HG02759 (cell line): ENCODE measurements around the gene AUTS2.

Source experiments
- ATAC-seq: cut with Tn5 transposase; IDR thresholded peaks from one replicate; pipeline ENCODE4 v1.9.1; 2021; ENCODE audit warnings: mild to moderate bottlenecking, moderate library complexity; ENCODE audit not compliant: unreplicated experiment

Gene AUTS2

GRCh38 chr7:70460071-70460470 lies 861.8 kb downstream of the AUTS2 start:
- ATAC-seq: no peak

- no peak for ATAC-seq
These were observed 862.3 kb downstream of the AUTS2 start for GRCh38 chr7:70460562-70460961.

GRCh38 chr7:70463352-70463938 lies 865.2 kb downstream of the AUTS2 start:
- no peak for ATAC-seq

GRCh38 chr7:70466725-70467364 lies 868.6 kb downstream of the AUTS2 start:
- no peak for ATAC-seq

GRCh38 chr7:70470746-70471145 lies 872.5 kb downstream of the AUTS2 start:
- no peak for ATAC-seq

- ATAC-seq: no peak
These were observed 874.4 kb downstream of the AUTS2 start for GRCh38 chr7:70472601-70473237.

- no peak for ATAC-seq
These were observed 876.5 kb downstream of the AUTS2 start for GRCh38 chr7:70474639-70475234.

- no peak for ATAC-seq
These were observed 879.0 kb downstream of the AUTS2 start for GRCh38 chr7:70477036-70478010.

- ATAC-seq: no peak
These were observed 881.1 kb downstream of the AUTS2 start for GRCh38 chr7:70479153-70480021.

- ATAC-seq: no peak
These were observed 882.8 kb downstream of the AUTS2 start for GRCh38 chr7:70480927-70481569.

GRCh38 chr7:70481570-70482123 lies 883.4 kb downstream of the AUTS2 start:
- ATAC-seq: no peak

- no peak for ATAC-seq
These were observed 886.0 kb downstream of the AUTS2 start for GRCh38 chr7:70484255-70484654.

- no peak for ATAC-seq
These were observed 888.7 kb downstream of the AUTS2 start for GRCh38 chr7:70486977-70487376.

- no peak for ATAC-seq
These were observed 889.2 kb downstream of the AUTS2 start for GRCh38 chr7:70487428-70487827.

GRCh38 chr7:70487886-70488285 lies 889.6 kb downstream of the AUTS2 start:
- no peak for ATAC-seq

- no peak for ATAC-seq
These were observed 891.5 kb downstream of the AUTS2 start for GRCh38 chr7:70489813-70490212.

- no peak for ATAC-seq
These were observed 894.4 kb downstream of the AUTS2 start for GRCh38 chr7:70492625-70493024.

GRCh38 chr7:70494225-70495032 lies 896.2 kb downstream of the AUTS2 start:
- no peak for ATAC-seq
